ENCODE measurements around the gene WEE2. TPM values are rescaled to one million over a fixed set of nuclear protein-coding genes. Genes with fewer than 3 reads are reported as not detected.
A peak's percentile ranks its signal among the peaks of the same experiment; 100 is the strongest.

The WEE2 gene
- total and polyA plus RNA-seq, 11 donors, result 0.08 TPM; not detected in 10

GRCh38 chr7:141717450-141717849 lies 9.3 kb downstream of the WEE2 start:
- Histone ChIP-seq H3K27ac (no peak overlapping the region), H3K4me3 (no peak overlapping the region), H3K36me3 (peaks cover 0 to 12% (median 0%) of the 10 kb centered on the region in 9 donors), H3K4me1 (no peaks in the 10 kb centered on the region), H3K27me3 (no peaks in the 10 kb centered on the region), H3K9me3 (no peaks in the 10 kb centered on the region)
- no peak for DNase-seq
- no peak for TF ChIP-seq POLR2A (IDR thresholded peaks at IDR 0.05)
- no peak for TF ChIP-seq CTCF (IDR thresholded peaks at IDR 0.05)
- 92 to 98% (median 94%) methylated on average over 1 of the region's 1 CpG for WGBS, 4 donors
- intact Hi-C loops (cut with DNase I), result no loop called here
- ATAC-seq, result no peak

- intact Hi-C loops (cut with DNase I), result no loop called here
- no peak overlapping the region for H3K4me3 ChIP-seq
- peaks cover 0 to 20% (median 0%) of the 10 kb centered on the region in 9 donors for H3K36me3 ChIP-seq
- H3K27ac ChIP-seq, result no peak overlapping the region
- ATAC-seq (no peak), DNase-seq (no peak)
- TF ChIP-seq CTCF (IDR thresholded peaks at IDR 0.05) (no peak), POLR2A (IDR thresholded peaks at IDR 0.05) (no peak)
- no peaks in the 10 kb centered on the region for H3K4me1 ChIP-seq
- no peaks in the 10 kb centered on the region for H3K27me3 ChIP-seq
- H3K9me3 ChIP-seq, result no peaks in the 10 kb centered on the region
- 90 to 95% (median 93%) methylated on average over 2 of the region's 2 CpGs for WGBS, 4 donors
Observed at GRCh38 chr7:141722529-141722928, 14.4 kb downstream of the WEE2 start.

GRCh38 chr7:141729020-141729419 lies 20.9 kb downstream of the WEE2 start:
- intact Hi-C loops (cut with DNase I), result no loop called here
- DNase-seq (no peak), ATAC-seq (no peak)
- Histone ChIP-seq H3K27ac (no peak overlapping the region), H3K27me3 (no peaks in the 10 kb centered on the region), H3K4me3 (no peak overlapping the region), H3K4me1 (no peaks in the 10 kb centered on the region), H3K36me3 (peaks cover 0 to 8% (median 0%) of the 10 kb centered on the region in 9 donors), H3K9me3 (no peaks in the 10 kb centered on the region)
- 92 to 97% (median 95%) methylated on average over 1 of the region's 1 CpG for WGBS, 4 donors
- TF ChIP-seq POLR2A (IDR thresholded peaks at IDR 0.05), result no peak
- no peak for TF ChIP-seq CTCF (IDR thresholded peaks at IDR 0.05)

- intact Hi-C loops (cut with DNase I), result loop anchor here in 5 of 10 donors (10.0 kb wide), 2 partner anchors 67 to 77 kb away; no protein-coding TSS in a partner anchor
- ATAC-seq, result peak in 3 of 4 donors; percentile 73 to 88 (median 79)
Observed at GRCh38 chr7:141731476-141732149, 23.5 kb downstream of the WEE2 start.

More at GRCh38 chr7:141731476-141732149, 23.5 kb downstream of the WEE2 start:
- H3K27me3 ChIP-seq, result no peaks in the 10 kb centered on the region
- 66 to 75% (median 72%) methylated on average over 24 of the region's 24 CpGs for WGBS, 4 donors
- peak overlapping the region in 1 of 12 donors; percentile 15 for H3K27ac ChIP-seq
- H3K4me1 ChIP-seq, result peaks cover 0 to under 1% (median 0%) of the 10 kb centered on the region in 12 donors
- H3K4me3 ChIP-seq, result peak overlapping the region in 1 of 12 donors; percentile 13
- DNase-seq, result peak in 2 of 5 donors; percentile 31 to 42
- H3K9me3 ChIP-seq, result no peaks in the 10 kb centered on the region
- peaks cover 0 to 4% (median 0%) of the 10 kb centered on the region in 9 donors for H3K36me3 ChIP-seq
- no peak for TF ChIP-seq POLR2A (IDR thresholded peaks at IDR 0.05)
- TF ChIP-seq CTCF (IDR thresholded peaks at IDR 0.05), result peak in 1 of 12 donors; percentile 14

Measured in heart left ventricle (tissue), 16 donors.